ENCODE measurements around the gene FYB1. TPM values are rescaled to one million over a fixed set of nuclear protein-coding genes. Genes with fewer than 3 reads are reported as not detected.

FYB1 gene
- total and polyA plus RNA-seq, 2 donors (not counting 1 experiment from before 2014, with no cell fraction given): not detected

- Histone ChIP-seq H3K4me2 (ENCODE audit: extremely low read depth, insufficient read depth, low read length) (no peak overlapping the region), H4K20me1 (ENCODE audit: control insufficient read depth, extremely low read depth, insufficient read depth, low read length) (no peaks in the 10 kb centered on the region), H3K4me1 (ENCODE audit: control insufficient read depth, extremely low read depth, insufficient read depth, low read length) (no peaks in the 10 kb centered on the region)
These were observed 7.2 kb upstream of the FYB1 start for GRCh38 chr5:39226558-39226957.

GRCh38 chr5:39226100-39226451 is 6.7 kb upstream of the FYB1 start:
- Histone ChIP-seq H2AFZ (ENCODE audit: low read length) (no peak overlapping the region), H3K4me1 (ENCODE audit: control insufficient read depth, extremely low read depth, insufficient read depth, low read length) (no peaks in the 10 kb centered on the region), H3K4me2 (ENCODE audit: extremely low read depth, insufficient read depth, low read length) (no peak overlapping the region), H4K20me1 (ENCODE audit: control insufficient read depth, extremely low read depth, insufficient read depth, low read length) (no peaks in the 10 kb centered on the region), H3K79me2 (ENCODE audit: control insufficient read depth, insufficient read depth, low read length) (no peaks in the 10 kb centered on the region), H3K9me3 (ENCODE audit: control insufficient read depth, insufficient read depth, low read depth, low read length) (no peaks in the 10 kb centered on the region), H3K27ac (ENCODE audit: insufficient read depth, low read length) (no peak overlapping the region), H3K9ac (ENCODE audit: insufficient read depth, low read length) (no peak overlapping the region), H3K36me3 (ENCODE audit: control insufficient read depth, insufficient read depth, low read length) (no peaks in the 10 kb centered on the region), H3K27me3 (ENCODE audit: control insufficient read depth, insufficient read depth, low read length) (no peaks in the 10 kb centered on the region), H3K4me3 (replicated peaks in 1 of 4; ENCODE audit: control extremely low read depth in 1 of 4, insufficient read depth in 1 of 4, low read depth in 3 of 4, low read length in 4 of 4) (no peak overlapping the region)
- DNase-seq (ENCODE audit: low read depth in 2 of 2): no peak
- TF ChIP-seq EZH2 (IDR thresholded peaks at IDR 0.05; ENCODE audit: low read length, missing control alignments): no peak
- TF ChIP-seq, protein P1, sequence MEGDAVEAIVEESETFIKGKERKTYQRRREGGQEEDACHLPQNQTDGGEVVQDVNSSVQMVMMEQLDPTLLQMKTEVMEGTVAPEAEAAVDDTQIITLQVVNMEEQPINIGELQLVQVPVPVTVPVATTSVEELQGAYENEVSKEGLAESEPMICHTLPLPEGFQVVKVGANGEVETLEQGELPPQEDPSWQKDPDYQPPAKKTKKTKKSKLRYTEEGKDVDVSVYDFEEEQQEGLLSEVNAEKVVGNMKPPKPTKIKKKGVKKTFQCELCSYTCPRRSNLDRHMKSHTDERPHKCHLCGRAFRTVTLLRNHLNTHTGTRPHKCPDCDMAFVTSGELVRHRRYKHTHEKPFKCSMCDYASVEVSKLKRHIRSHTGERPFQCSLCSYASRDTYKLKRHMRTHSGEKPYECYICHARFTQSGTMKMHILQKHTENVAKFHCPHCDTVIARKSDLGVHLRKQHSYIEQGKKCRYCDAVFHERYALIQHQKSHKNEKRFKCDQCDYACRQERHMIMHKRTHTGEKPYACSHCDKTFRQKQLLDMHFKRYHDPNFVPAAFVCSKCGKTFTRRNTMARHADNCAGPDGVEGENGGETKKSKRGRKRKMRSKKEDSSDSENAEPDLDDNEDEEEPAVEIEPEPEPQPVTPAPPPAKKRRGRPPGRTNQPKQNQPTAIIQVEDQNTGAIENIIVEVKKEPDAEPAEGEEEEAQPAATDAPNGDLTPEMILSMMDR (conservative IDR thresholded peaks at IDR 0.05 in 1 of 2, IDR thresholded peaks at IDR 0.05 in 1 of 2; ENCODE audit: low read depth in 1 of 2, low read length in 2 of 2): no peak

More at GRCh38 chr5:39226558-39226957, 7.2 kb upstream of the FYB1 start:
- H3K9ac ChIP-seq (ENCODE audit: insufficient read depth, low read length): no peak overlapping the region
- DNase-seq (ENCODE audit: low read depth in 2 of 2): no peak
- no peak overlapping the region for H3K27ac ChIP-seq (ENCODE audit: insufficient read depth, low read length)
- TF ChIP-seq EZH2 (IDR thresholded peaks at IDR 0.05; ENCODE audit: low read length, missing control alignments): no peak
- TF ChIP-seq, protein P1 (conservative IDR thresholded peaks at IDR 0.05 in 1 of 2, IDR thresholded peaks at IDR 0.05 in 1 of 2; ENCODE audit: low read depth in 1 of 2, low read length in 2 of 2): no peak
- no peaks in the 10 kb centered on the region for H3K27me3 ChIP-seq (ENCODE audit: control insufficient read depth, insufficient read depth, low read length)
- no peaks in the 10 kb centered on the region for H3K79me2 ChIP-seq (ENCODE audit: control insufficient read depth, insufficient read depth, low read length)
- H3K9me3 ChIP-seq (ENCODE audit: control insufficient read depth, insufficient read depth, low read depth, low read length): no peaks in the 10 kb centered on the region
- H3K36me3 ChIP-seq (ENCODE audit: control insufficient read depth, insufficient read depth, low read length): no peaks in the 10 kb centered on the region
- H2AFZ ChIP-seq (ENCODE audit: low read length): no peak overlapping the region
- H3K4me3 ChIP-seq (replicated peaks in 1 of 4; ENCODE audit: control extremely low read depth in 1 of 4, insufficient read depth in 1 of 4, low read depth in 3 of 4, low read length in 4 of 4): no peak overlapping the region

GRCh38 chr5:39225405-39226099 is 6.2 kb upstream of the FYB1 start:
- Histone ChIP-seq H3K9me3 (ENCODE audit: control insufficient read depth, insufficient read depth, low read depth, low read length) (no peaks in the 10 kb centered on the region), H3K4me2 (ENCODE audit: extremely low read depth, insufficient read depth, low read length) (no peak overlapping the region), H3K36me3 (ENCODE audit: control insufficient read depth, insufficient read depth, low read length) (no peaks in the 10 kb centered on the region), H3K27ac (ENCODE audit: insufficient read depth, low read length) (no peak overlapping the region), H3K4me1 (ENCODE audit: control insufficient read depth, extremely low read depth, insufficient read depth, low read length) (no peaks in the 10 kb centered on the region), H3K27me3 (ENCODE audit: control insufficient read depth, insufficient read depth, low read length) (no peaks in the 10 kb centered on the region), H3K79me2 (ENCODE audit: control insufficient read depth, insufficient read depth, low read length) (no peaks in the 10 kb centered on the region), H3K9ac (ENCODE audit: insufficient read depth, low read length) (no peak overlapping the region), H3K4me3 (replicated peaks in 1 of 4; ENCODE audit: control extremely low read depth in 1 of 4, insufficient read depth in 1 of 4, low read depth in 3 of 4, low read length in 4 of 4) (no peak overlapping the region), H2AFZ (ENCODE audit: low read length) (no peak overlapping the region), H4K20me1 (ENCODE audit: control insufficient read depth, extremely low read depth, insufficient read depth, low read length) (no peaks in the 10 kb centered on the region)
- TF ChIP-seq EZH2 (IDR thresholded peaks at IDR 0.05; ENCODE audit: low read length, missing control alignments): no peak
- TF ChIP-seq, protein P1 (conservative IDR thresholded peaks at IDR 0.05 in 1 of 2, IDR thresholded peaks at IDR 0.05 in 1 of 2; ENCODE audit: low read depth in 1 of 2, low read length in 2 of 2): no peak
- DNase-seq (ENCODE audit: low read depth in 2 of 2): no peak

Data from fibroblast of lung (primary cell).